GM19035 (cell line): ENCODE results near the gene UNC79.

ENCODE experiments used
- ATAC-seq: cut with Tn5 transposase; IDR thresholded peaks from one replicate; pipeline ENCODE4 v1.9.1; 2021; ENCODE audit not compliant: unreplicated experiment

UNC79 gene

GRCh38 chr14:93723001-93723400 lies 292.3 kb downstream of the UNC79 start:
- no peak for ATAC-seq

- ATAC-seq, result no peak
Observed at GRCh38 chr14:93725002-93725582, 294.4 kb downstream of the UNC79 start.

GRCh38 chr14:93725993-93726392 lies 295.3 kb downstream of the UNC79 start:
- ATAC-seq, result no peak

- no peak for ATAC-seq
Observed at GRCh38 chr14:93727039-93727740, 296.5 kb downstream of the UNC79 start.

- no peak for ATAC-seq
Observed at GRCh38 chr14:93727917-93728650, 297.3 kb downstream of the UNC79 start.

GRCh38 chr14:93728651-93729016 lies 297.9 kb downstream of the UNC79 start:
- no peak for ATAC-seq

GRCh38 chr14:93729993-93730392 lies 299.3 kb downstream of the UNC79 start:
- no peak for ATAC-seq

- no peak for ATAC-seq
Observed at GRCh38 chr14:93731753-93732152, 301.0 kb downstream of the UNC79 start.

- ATAC-seq, result no peak
Observed at GRCh38 chr14:93732524-93732923, 301.8 kb downstream of the UNC79 start.

GRCh38 chr14:93733231-93733630 lies 302.5 kb downstream of the UNC79 start:
- no peak for ATAC-seq

- ATAC-seq, result no peak
Observed at GRCh38 chr14:93733631-93734030, 302.9 kb downstream of the UNC79 start.

GRCh38 chr14:93734086-93734822 lies 303.5 kb downstream of the UNC79 start:
- no peak for ATAC-seq

- no peak for ATAC-seq
Observed at GRCh38 chr14:93735206-93735605, 304.5 kb downstream of the UNC79 start.

- ATAC-seq, result no peak
Observed at GRCh38 chr14:93736378-93737014, 305.8 kb downstream of the UNC79 start.

- no peak for ATAC-seq
Observed at GRCh38 chr14:93737634-93738033, 306.9 kb downstream of the UNC79 start.

GRCh38 chr14:93741556-93742230 lies 311.0 kb downstream of the UNC79 start:
- no peak for ATAC-seq

- ATAC-seq, result no peak
Observed at GRCh38 chr14:93742761-93743160, 312.0 kb downstream of the UNC79 start.

- ATAC-seq, result no peak
Observed at GRCh38 chr14:93743270-93744060, 312.7 kb downstream of the UNC79 start.

- no peak for ATAC-seq
Observed at GRCh38 chr14:93744176-93744575, 313.4 kb downstream of the UNC79 start.

- ATAC-seq, result no peak
Observed at GRCh38 chr14:93744876-93745275, 314.1 kb downstream of the UNC79 start.
